SK-N-DZ (cell line): Measurements from ENCODE around the gene YOD1.
"Not testable (repeated sequence)": the region's sequence is repeated elsewhere in the genome, so short reads cannot be mapped to it uniquely, and the experiment has no call there.

Source experiments
- DNase-seq: peaks from one replicate; pipeline ENCODE4 v3.0.0-alpha.2; 2015; ENCODE audit warnings: low spot score

The YOD1 gene

DNA sequence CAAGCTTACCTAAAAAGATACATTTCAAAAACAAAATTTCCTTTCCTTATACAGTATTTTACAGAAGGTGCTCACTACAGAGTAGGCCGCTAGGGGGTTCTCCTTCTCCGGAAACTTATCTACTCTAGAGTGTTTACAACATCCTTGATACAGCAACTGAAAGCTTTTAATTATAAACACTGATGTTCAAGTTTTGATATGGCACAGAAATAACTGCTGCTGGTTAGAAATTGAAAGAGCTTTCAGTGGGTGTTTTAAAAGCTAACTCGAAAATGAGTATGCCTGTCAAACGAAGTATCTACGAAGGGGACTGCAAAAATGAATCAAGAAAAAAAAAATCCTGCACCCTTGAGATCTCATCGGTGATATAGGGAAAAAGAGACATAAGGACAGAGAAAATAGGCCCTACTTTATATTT, 1.0 kb downstream of the YOD1 start:
- DNase-seq: peak; percentile 42

DNA sequence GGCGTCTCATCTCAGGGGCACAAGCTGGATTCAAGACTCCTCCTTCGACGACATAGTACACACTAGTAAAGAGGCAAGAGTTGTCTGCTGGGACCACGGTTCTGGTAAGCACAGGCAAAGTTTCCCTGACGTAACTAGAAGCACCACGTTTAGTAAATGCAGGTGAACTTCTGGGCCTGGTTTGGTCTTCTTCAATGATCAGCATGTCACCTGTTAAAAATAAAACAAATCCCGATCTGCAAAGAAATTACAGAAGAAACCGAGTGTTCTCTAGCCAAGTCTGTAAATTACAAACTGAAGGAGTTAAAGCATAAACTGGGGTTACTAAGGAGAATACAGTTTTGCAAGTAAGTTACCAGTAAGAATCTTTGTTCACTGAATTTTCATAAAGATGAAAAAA, 1.5 kb downstream of the YOD1 start:
- DNase-seq: no peak

DNA sequence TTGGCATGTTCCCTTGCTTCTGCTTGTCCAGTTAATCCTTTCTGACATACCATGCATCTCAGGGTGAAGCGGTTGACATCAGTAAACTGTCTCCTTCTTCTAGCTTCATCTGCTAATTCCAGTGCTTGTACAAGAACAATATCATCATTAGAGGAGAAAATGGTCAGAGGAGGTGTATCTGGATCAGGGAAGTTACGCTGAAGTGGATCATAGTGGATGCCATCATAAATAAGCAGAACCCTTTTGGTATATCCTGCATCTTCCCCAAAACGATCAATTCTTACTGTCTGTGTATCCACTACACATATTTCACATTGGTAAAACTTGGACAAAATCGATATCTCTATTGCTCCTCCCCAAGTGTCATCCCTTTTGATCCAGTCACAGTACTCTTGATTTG, 2.0 kb downstream of the YOD1 start:
- no peak for DNase-seq

DNA sequence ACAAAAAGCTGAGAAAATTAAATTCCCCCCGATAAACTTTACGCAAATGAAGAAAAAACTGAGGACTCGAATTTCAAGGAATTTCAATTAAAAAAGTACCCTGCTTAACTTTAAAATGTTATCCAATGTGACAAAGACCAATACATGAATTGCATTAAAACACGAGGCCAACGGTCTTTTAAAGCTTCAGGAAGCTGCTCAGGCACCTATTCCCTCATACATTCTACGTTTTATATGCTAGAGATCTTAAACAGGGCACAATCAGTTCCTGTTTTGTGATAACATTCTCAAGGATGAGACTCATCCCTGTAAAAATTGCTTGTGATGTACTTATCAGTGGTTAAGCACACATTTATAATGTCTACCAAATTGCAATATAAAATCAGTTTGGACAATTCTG, 3.0 kb downstream of the YOD1 start:
- no peak for DNase-seq

- no peak for DNase-seq
Observed at GRCh38 chr1:207047505-207047904, 3.5 kb downstream of the YOD1 start.

DNA sequence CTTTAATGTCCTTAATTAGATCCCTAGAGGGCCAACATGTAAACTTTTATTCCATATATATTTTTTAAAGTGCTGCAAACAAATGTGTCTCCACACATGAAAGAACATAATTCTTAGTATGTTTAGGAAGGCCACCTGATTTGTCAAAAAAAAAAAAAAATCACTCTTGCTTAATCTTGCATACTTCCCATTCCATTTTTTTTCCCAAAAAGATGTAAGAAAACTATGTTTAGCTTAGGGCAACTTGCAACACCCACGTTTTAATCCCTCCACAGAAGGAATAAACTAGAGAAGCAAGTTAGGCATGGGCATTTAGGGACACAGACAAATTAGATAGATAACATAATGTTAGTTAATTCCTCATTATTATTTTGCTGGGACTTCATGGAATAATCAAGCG, 5.6 kb downstream of the YOD1 start:
- DNase-seq: no peak

GRCh38 chr1:207041397-207041796, 9.6 kb downstream of the YOD1 start:
- not testable (repeated sequence) for DNase-seq

- DNase-seq: no peak
Observed at GRCh38 chr1:207040181-207040533, 10.9 kb downstream of the YOD1 start.

- DNase-seq: no peak
Observed at GRCh38 chr1:207039380-207040180, 11.4 kb downstream of the YOD1 start.

GRCh38 chr1:207036865-207037264, 14.1 kb downstream of the YOD1 start:
- DNase-seq: no peak

DNA sequence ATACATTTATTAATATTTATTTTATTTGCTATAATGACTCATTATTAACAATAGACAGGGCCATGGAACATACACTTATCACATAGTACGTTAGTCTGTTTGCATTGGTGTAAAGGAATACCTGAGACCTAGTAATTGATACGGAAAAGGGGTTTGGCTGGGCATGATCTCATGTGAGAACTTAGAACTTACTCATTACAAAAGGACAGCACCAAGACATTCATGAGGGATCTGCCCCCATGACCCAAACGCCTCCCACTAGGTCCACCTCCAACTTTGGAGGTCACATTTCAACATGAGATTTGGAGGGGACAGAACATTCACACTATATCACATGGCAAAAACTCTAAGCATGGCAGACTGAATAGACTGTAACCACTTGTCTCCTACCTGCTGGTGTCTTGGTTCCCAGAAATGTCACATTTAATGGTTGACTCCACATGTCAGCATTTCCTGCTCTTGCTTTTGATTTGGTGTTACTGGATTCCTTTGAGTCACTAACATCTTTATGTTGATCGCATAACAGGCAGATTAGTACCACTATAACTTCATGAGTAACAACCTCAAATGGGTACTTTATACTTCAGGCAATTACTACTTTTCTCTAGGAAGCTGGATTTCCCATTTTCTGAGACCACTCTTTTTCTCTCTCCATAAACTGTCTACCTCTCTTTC, 15.0 kb downstream of the YOD1 start:
- no peak for DNase-seq

DNA sequence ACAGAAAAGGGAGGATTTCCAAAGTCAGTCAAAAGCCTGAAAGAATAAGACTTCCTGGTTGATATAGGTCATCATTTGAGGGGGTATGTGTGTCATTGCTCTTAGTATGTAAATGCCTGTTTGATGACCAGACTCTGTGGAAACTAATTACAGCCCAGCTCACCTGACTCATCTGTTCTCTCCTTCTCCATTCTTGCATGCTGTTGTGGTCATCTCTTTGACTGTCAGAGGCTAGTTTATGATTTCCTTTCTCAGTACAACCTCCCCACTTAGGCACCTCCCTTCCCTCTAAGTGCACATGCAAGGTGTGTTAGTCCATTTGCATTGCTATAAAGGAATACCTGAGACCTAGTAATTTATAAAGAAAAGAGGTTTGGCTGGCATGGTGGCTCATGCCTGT, 16.0 kb downstream of the YOD1 start:
- no peak for DNase-seq

DNA sequence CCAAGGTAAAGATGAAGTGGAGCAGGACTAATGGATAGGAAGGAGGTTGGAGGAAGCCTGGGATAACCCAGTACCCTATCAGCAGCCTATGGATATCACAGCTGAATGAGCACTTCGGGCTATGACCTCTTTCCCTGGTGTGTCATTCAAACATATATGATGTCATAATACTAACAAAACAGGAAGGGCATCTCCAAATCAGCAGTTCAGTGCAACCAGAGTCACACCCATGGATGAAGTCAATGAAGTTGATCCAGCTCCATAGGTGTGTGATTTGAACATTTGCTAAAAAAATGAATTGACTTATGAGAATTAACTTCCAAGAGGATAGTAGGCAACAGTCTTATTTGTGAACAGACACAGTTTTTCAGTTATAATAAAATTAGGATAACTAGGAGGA, 16.8 kb downstream of the YOD1 start:
- no peak for DNase-seq

- DNase-seq: no peak
Observed at GRCh38 chr1:207033302-207033701, 17.7 kb downstream of the YOD1 start.

DNA sequence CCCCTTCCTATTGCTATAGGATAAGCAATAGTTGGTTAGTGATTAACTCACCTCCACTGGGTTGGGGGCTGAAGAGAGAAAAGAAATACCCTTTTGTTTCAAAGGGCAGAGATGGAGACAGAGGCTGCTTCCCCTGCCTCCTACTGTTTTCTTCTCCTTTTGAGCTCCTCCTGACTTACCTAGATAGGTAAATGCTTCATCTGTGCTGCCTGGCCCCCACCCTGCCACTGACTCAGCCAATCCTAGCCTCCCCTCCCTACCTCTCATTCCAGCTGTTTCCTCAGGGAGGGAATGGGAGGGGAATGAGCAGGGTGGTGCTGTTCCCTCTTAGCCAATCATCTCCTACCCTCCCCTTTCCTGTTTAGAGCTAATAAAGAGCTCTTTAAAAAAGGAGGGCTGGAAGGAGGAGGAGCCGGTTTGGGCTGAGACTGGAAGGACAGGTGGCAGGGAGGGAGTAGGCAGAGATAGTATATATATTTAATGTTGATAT, 18.4 kb downstream of the YOD1 start, which contains the start of gene C1orf116:
C1orf116 (minus strand) TSS at position 229 of the 490 bp plus-strand sequence. CDS start 5,158 bp downstream, outside the sequence.
- no peak for DNase-seq

GRCh38 chr1:207031632-207032264, 19.3 kb downstream of the YOD1 start:
- no peak for DNase-seq

- DNase-seq: no peak
Observed at GRCh38 chr1:207031016-207031415, 20.0 kb downstream of the YOD1 start.

DNA sequence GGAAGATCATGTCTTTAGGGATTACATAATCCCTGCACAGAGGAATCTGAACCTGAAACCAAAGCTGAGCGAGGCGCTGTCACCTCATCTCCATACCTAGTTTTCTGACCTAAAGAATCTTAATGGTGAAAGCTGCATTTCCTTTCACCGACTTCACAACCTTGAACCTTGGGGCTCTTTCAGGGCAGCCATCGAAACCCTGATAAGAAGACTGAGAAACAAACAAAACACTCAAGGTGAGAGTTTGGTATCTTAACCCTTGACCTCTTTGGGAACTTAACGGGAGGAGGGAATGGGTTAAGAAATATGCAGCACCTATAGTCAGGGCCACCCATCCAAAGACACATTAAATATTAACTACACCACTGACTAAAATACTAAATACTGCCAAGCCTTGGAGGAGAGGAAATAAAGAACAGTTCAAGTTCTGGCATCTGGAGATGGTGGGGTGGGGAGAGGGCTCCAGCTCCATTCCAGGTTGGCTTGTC, 20.4 kb downstream of the YOD1 start:
- DNase-seq: no peak

GRCh38 chr1:207029701-207030521, 21.1 kb downstream of the YOD1 start:
- no peak for DNase-seq

GRCh38 chr1:207028884-207029650, 21.9 kb downstream of the YOD1 start:
- DNase-seq: no peak

- no peak for DNase-seq
Observed at GRCh38 chr1:207027921-207028320, 23.1 kb downstream of the YOD1 start.
